ENCODE measurements around the gene SPAG16.

SPAG16 gene

DNA sequence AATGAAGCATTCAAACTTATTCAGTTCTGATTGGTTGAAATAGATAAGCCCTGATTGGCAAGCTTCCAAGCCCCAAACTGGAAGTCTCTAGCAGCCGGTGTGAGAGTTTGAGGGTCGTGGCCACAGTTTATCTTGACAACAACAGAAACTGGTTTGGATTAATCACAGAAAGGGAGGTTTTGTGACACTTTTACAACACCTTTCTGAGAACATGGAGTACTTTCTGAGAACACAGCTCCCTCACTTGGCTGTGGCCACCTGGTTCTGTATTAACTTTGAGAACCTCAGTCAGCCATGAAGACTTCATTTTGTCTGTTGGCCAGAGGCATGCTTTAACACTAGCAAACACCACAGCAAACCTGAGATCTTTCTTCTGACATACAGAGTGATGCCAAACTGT lies 845.9 kb downstream of the SPAG16 start:
- no peaks in the 10 kb centered on the region for H3K4me1 ChIP-seq (ENCODE audit: control insufficient read depth in 1 of 2, insufficient read depth in 2 of 2, low read length in 2 of 2)
- no peak overlapping the region for H3K27ac ChIP-seq (ENCODE audit: low read depth, low read length)
- no peaks in the 10 kb centered on the region for H3K36me3 ChIP-seq (ENCODE audit: control insufficient read depth in 1 of 2, insufficient read depth in 2 of 2, low read length in 2 of 2)
- H3K9me3 ChIP-seq (ENCODE audit: control insufficient read depth in 1 of 2, low read length in 2 of 2) = no peaks in the 10 kb centered on the region
- H3K9ac ChIP-seq (ENCODE audit: low read depth in 1 of 2, low read length in 2 of 2) = no peak overlapping the region
- H3K4me3 ChIP-seq (ENCODE audit: low read depth in 1 of 2, low read length in 2 of 2) = no peak overlapping the region
- no peaks in the 10 kb centered on the region for H3K27me3 ChIP-seq (ENCODE audit: control insufficient read depth in 1 of 2, insufficient read depth in 2 of 2, low read length in 2 of 2)

DNA sequence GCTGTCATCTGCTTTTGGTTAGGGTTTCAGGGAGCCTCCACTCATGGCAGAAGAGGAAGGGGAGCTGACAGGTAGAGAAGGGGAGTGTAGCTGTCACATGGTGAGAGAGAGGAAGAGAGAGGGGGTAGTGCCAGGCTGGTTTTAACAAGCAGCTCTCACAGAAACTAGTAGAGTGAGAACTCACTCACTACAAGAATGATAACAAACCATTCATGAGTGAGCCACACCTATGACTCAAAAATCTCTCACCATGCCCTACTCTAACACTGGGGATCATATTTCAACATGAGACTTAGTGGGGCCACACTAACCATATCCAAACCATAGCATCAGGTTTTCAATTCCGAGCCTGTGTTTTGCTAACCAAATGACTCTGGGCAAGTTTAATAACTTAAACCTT lies 851.7 kb downstream of the SPAG16 start:
- no peak overlapping the region for H3K27ac ChIP-seq (ENCODE audit: low read depth, low read length)
- H3K4me3 ChIP-seq (ENCODE audit: low read depth in 1 of 2, low read length in 2 of 2) = no peak overlapping the region
- no peaks in the 10 kb centered on the region for H3K36me3 ChIP-seq (ENCODE audit: control insufficient read depth in 1 of 2, insufficient read depth in 2 of 2, low read length in 2 of 2)
- H3K9me3 ChIP-seq (ENCODE audit: control insufficient read depth in 1 of 2, low read length in 2 of 2) = no peaks in the 10 kb centered on the region
- H3K4me1 ChIP-seq (ENCODE audit: control insufficient read depth in 1 of 2, insufficient read depth in 2 of 2, low read length in 2 of 2) = no peaks in the 10 kb centered on the region
- no peak overlapping the region for H3K9ac ChIP-seq (ENCODE audit: low read depth in 1 of 2, low read length in 2 of 2)
- H3K27me3 ChIP-seq (ENCODE audit: control insufficient read depth in 1 of 2, insufficient read depth in 2 of 2, low read length in 2 of 2) = no peaks in the 10 kb centered on the region

- Histone ChIP-seq H3K36me3 (ENCODE audit: control insufficient read depth in 1 of 2, insufficient read depth in 2 of 2, low read length in 2 of 2) (no peaks in the 10 kb centered on the region), H3K4me3 (ENCODE audit: low read depth in 1 of 2, low read length in 2 of 2) (no peak overlapping the region), H3K4me1 (ENCODE audit: control insufficient read depth in 1 of 2, insufficient read depth in 2 of 2, low read length in 2 of 2) (no peaks in the 10 kb centered on the region), H3K9ac (ENCODE audit: low read depth in 1 of 2, low read length in 2 of 2) (no peak overlapping the region), H3K27me3 (ENCODE audit: control insufficient read depth in 1 of 2, insufficient read depth in 2 of 2, low read length in 2 of 2) (no peaks in the 10 kb centered on the region), H3K27ac (ENCODE audit: low read depth, low read length) (no peak overlapping the region), H3K9me3 (ENCODE audit: control insufficient read depth in 1 of 2, low read length in 2 of 2) (no peaks in the 10 kb centered on the region)
Observed at GRCh38 chr2:214138779-214139178, 854.5 kb downstream of the SPAG16 start.

- Histone ChIP-seq H3K9me3 (ENCODE audit: control insufficient read depth in 1 of 2, low read length in 2 of 2) (no peaks in the 10 kb centered on the region), H3K27ac (ENCODE audit: low read depth, low read length) (no peak overlapping the region), H3K27me3 (ENCODE audit: control insufficient read depth in 1 of 2, insufficient read depth in 2 of 2, low read length in 2 of 2) (no peaks in the 10 kb centered on the region), H3K4me3 (ENCODE audit: low read depth in 1 of 2, low read length in 2 of 2) (no peak overlapping the region), H3K36me3 (ENCODE audit: control insufficient read depth in 1 of 2, insufficient read depth in 2 of 2, low read length in 2 of 2) (no peaks in the 10 kb centered on the region), H3K9ac (ENCODE audit: low read depth in 1 of 2, low read length in 2 of 2) (no peak overlapping the region), H3K4me1 (ENCODE audit: control insufficient read depth in 1 of 2, insufficient read depth in 2 of 2, low read length in 2 of 2) (no peaks in the 10 kb centered on the region)
Observed at GRCh38 chr2:214139630-214140284, 855.5 kb downstream of the SPAG16 start.

DNA sequence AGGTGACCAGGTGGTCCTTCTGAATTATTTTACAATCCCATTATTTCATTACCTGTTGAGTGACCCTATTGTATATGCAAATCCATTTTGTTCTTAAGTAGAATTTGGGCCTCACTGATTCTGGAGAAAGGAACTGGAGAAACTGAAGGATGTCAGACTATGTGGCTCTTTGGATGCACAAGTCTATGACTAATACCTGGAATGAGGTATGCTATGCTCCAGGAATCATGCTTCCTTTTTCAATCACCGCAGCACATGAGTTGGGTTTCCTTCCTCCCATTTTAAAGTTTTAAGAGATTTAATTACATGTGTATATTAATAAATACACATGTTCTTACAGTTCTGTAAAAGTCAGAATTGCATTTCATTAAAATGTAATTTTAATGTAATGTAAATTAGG lies 872.7 kb downstream of the SPAG16 start:
- no peak overlapping the region for H3K9ac ChIP-seq (ENCODE audit: low read depth in 1 of 2, low read length in 2 of 2)
- no peak overlapping the region for H3K4me3 ChIP-seq (ENCODE audit: low read depth in 1 of 2, low read length in 2 of 2)
- H3K36me3 ChIP-seq (ENCODE audit: control insufficient read depth in 1 of 2, insufficient read depth in 2 of 2, low read length in 2 of 2) = no peaks in the 10 kb centered on the region
- H3K9me3 ChIP-seq (ENCODE audit: control insufficient read depth in 1 of 2, low read length in 2 of 2) = no peaks in the 10 kb centered on the region
- H3K27me3 ChIP-seq (ENCODE audit: control insufficient read depth in 1 of 2, insufficient read depth in 2 of 2, low read length in 2 of 2) = no peaks in the 10 kb centered on the region
- H3K27ac ChIP-seq (ENCODE audit: low read depth, low read length) = no peak overlapping the region
- H3K4me1 ChIP-seq (ENCODE audit: control insufficient read depth in 1 of 2, insufficient read depth in 2 of 2, low read length in 2 of 2) = no peaks in the 10 kb centered on the region

DNA sequence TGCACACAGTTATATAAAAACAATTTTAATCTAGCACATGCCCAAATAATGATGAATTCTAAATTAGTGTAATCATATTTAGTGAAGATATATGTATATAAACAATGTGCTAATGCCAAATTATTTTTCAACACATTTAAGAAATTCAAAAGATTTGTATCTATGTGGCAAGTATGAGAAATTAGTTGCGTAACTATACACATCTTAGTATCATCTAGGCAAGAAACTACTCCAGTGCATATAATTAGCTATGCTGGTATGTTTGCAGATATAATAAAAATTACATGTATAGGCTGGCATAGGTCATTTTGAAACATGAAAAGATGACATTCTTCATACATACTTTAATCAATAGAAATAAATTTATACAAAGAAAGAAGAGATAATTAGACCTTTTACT lies 874.6 kb downstream of the SPAG16 start:
- no peaks in the 10 kb centered on the region for H3K4me1 ChIP-seq (ENCODE audit: control insufficient read depth in 1 of 2, insufficient read depth in 2 of 2, low read length in 2 of 2)
- H3K27me3 ChIP-seq (ENCODE audit: control insufficient read depth in 1 of 2, insufficient read depth in 2 of 2, low read length in 2 of 2) = no peaks in the 10 kb centered on the region
- no peak overlapping the region for H3K4me3 ChIP-seq (ENCODE audit: low read depth in 1 of 2, low read length in 2 of 2)
- H3K36me3 ChIP-seq (ENCODE audit: control insufficient read depth in 1 of 2, insufficient read depth in 2 of 2, low read length in 2 of 2) = no peaks in the 10 kb centered on the region
- H3K27ac ChIP-seq (ENCODE audit: low read depth, low read length) = no peak overlapping the region
- H3K9me3 ChIP-seq (ENCODE audit: control insufficient read depth in 1 of 2, low read length in 2 of 2) = no peaks in the 10 kb centered on the region
- H3K9ac ChIP-seq (ENCODE audit: low read depth in 1 of 2, low read length in 2 of 2) = no peak overlapping the region

DNA sequence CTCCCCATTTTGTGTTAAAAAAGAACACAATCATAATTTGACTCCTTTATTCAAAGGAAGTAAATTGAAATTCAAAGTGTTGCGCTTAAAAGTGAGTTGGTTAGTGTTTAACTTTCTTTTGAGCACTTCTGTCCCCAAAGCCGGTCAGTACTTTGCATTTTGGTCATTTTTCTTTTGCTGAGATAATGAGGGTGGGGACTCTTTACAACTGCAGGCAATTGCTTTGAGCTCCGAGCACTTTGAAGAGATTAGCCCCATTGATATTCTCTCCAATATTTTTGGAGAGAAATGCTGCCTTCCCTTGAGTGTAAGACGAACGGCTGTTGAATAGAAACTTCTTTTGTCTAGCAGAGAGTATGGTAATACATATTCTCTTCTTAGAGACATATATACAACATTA lies 885.0 kb downstream of the SPAG16 start:
- no peaks in the 10 kb centered on the region for H3K9me3 ChIP-seq (ENCODE audit: control insufficient read depth in 1 of 2, low read length in 2 of 2)
- H3K27me3 ChIP-seq (ENCODE audit: control insufficient read depth in 1 of 2, insufficient read depth in 2 of 2, low read length in 2 of 2) = no peaks in the 10 kb centered on the region
- no peak overlapping the region for H3K9ac ChIP-seq (ENCODE audit: low read depth in 1 of 2, low read length in 2 of 2)
- no peak overlapping the region for H3K4me3 ChIP-seq (ENCODE audit: low read depth in 1 of 2, low read length in 2 of 2)
- no peaks in the 10 kb centered on the region for H3K36me3 ChIP-seq (ENCODE audit: control insufficient read depth in 1 of 2, insufficient read depth in 2 of 2, low read length in 2 of 2)
- H3K27ac ChIP-seq (ENCODE audit: low read depth, low read length) = no peak overlapping the region
- no peaks in the 10 kb centered on the region for H3K4me1 ChIP-seq (ENCODE audit: control insufficient read depth in 1 of 2, insufficient read depth in 2 of 2, low read length in 2 of 2)

- Histone ChIP-seq H3K36me3 (ENCODE audit: control insufficient read depth in 1 of 2, insufficient read depth in 2 of 2, low read length in 2 of 2) (no peaks in the 10 kb centered on the region), H3K27me3 (ENCODE audit: control insufficient read depth in 1 of 2, insufficient read depth in 2 of 2, low read length in 2 of 2) (no peaks in the 10 kb centered on the region), H3K4me1 (ENCODE audit: control insufficient read depth in 1 of 2, insufficient read depth in 2 of 2, low read length in 2 of 2) (no peaks in the 10 kb centered on the region), H3K9me3 (ENCODE audit: control insufficient read depth in 1 of 2, low read length in 2 of 2) (no peaks in the 10 kb centered on the region), H3K9ac (ENCODE audit: low read depth in 1 of 2, low read length in 2 of 2) (no peak overlapping the region), H3K27ac (ENCODE audit: low read depth, low read length) (no peak overlapping the region), H3K4me3 (ENCODE audit: low read depth in 1 of 2, low read length in 2 of 2) (no peak overlapping the region)
Observed at GRCh38 chr2:214169736-214170135, 885.5 kb downstream of the SPAG16 start.

GRCh38 chr2:214174563-214174962 lies 890.3 kb downstream of the SPAG16 start:
- Histone ChIP-seq H3K9ac (ENCODE audit: low read depth in 1 of 2, low read length in 2 of 2) (no peak overlapping the region), H3K9me3 (ENCODE audit: control insufficient read depth in 1 of 2, low read length in 2 of 2) (no peaks in the 10 kb centered on the region), H3K27me3 (ENCODE audit: control insufficient read depth in 1 of 2, insufficient read depth in 2 of 2, low read length in 2 of 2) (no peaks in the 10 kb centered on the region), H3K27ac (ENCODE audit: low read depth, low read length) (no peak overlapping the region), H3K4me1 (ENCODE audit: control insufficient read depth in 1 of 2, insufficient read depth in 2 of 2, low read length in 2 of 2) (no peaks in the 10 kb centered on the region), H3K36me3 (ENCODE audit: control insufficient read depth in 1 of 2, insufficient read depth in 2 of 2, low read length in 2 of 2) (no peaks in the 10 kb centered on the region), H3K4me3 (ENCODE audit: low read depth in 1 of 2, low read length in 2 of 2) (no peak overlapping the region)

GRCh38 chr2:214180071-214180470 lies 895.8 kb downstream of the SPAG16 start:
- no peaks in the 10 kb centered on the region for H3K9me3 ChIP-seq (ENCODE audit: control insufficient read depth in 1 of 2, low read length in 2 of 2)
- H3K9ac ChIP-seq (ENCODE audit: low read depth in 1 of 2, low read length in 2 of 2) = no peak overlapping the region
- H3K4me1 ChIP-seq (ENCODE audit: control insufficient read depth in 1 of 2, insufficient read depth in 2 of 2, low read length in 2 of 2) = no peaks in the 10 kb centered on the region
- no peaks in the 10 kb centered on the region for H3K36me3 ChIP-seq (ENCODE audit: control insufficient read depth in 1 of 2, insufficient read depth in 2 of 2, low read length in 2 of 2)
- no peak overlapping the region for H3K4me3 ChIP-seq (ENCODE audit: low read depth in 1 of 2, low read length in 2 of 2)
- no peak overlapping the region for H3K27ac ChIP-seq (ENCODE audit: low read depth, low read length)
- no peaks in the 10 kb centered on the region for H3K27me3 ChIP-seq (ENCODE audit: control insufficient read depth in 1 of 2, insufficient read depth in 2 of 2, low read length in 2 of 2)

DNA sequence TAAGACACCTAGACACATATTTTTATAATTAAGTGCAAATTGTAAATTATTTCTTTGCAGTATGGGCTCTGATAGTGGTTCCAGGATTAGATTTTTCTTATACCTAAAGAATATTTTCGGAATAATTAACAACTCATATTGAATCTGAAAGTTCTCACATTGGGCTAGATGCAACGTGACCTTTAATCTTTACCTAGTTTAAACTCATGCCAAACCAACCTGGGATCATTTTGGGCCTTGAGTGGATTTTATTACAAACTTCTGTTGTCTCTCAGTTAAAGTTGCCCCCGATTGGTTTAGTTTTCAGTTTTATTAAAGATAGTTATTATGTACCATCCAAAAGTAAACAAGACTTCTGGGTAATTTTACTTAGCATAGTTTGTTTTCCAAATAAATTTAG lies 896.4 kb downstream of the SPAG16 start:
- no peaks in the 10 kb centered on the region for H3K4me1 ChIP-seq (ENCODE audit: control insufficient read depth in 1 of 2, insufficient read depth in 2 of 2, low read length in 2 of 2)
- H3K4me3 ChIP-seq (ENCODE audit: low read depth in 1 of 2, low read length in 2 of 2) = no peak overlapping the region
- H3K27ac ChIP-seq (ENCODE audit: low read depth, low read length) = no peak overlapping the region
- no peaks in the 10 kb centered on the region for H3K27me3 ChIP-seq (ENCODE audit: control insufficient read depth in 1 of 2, insufficient read depth in 2 of 2, low read length in 2 of 2)
- H3K9ac ChIP-seq (ENCODE audit: low read depth in 1 of 2, low read length in 2 of 2) = no peak overlapping the region
- H3K9me3 ChIP-seq (ENCODE audit: control insufficient read depth in 1 of 2, low read length in 2 of 2) = no peaks in the 10 kb centered on the region
- no peaks in the 10 kb centered on the region for H3K36me3 ChIP-seq (ENCODE audit: control insufficient read depth in 1 of 2, insufficient read depth in 2 of 2, low read length in 2 of 2)

All from duodenal mucosa (tissue), 2 donors.